ENCODE data around the gene FAM161B. TPM values are rescaled to one million over a fixed set of nuclear protein-coding genes. Genes with fewer than 3 reads are reported as not detected.

Gene FAM161B
- total RNA-seq, 1 experiment from 2014 or later = 4.1 TPM

- Histone ChIP-seq H3K4me3 (ENCODE audit: low read length) (no peak overlapping the region), H3K9me3 (ENCODE audit: low read length) (no peaks in the 10 kb centered on the region), H3K27ac (ENCODE audit: low read length) (no peak overlapping the region), H4K20me1 (ENCODE audit: insufficient read depth, low read depth, low read length) (no peaks in the 10 kb centered on the region), H3K4me2 (ENCODE audit: low read depth, low read length, poor library complexity, severe bottlenecking) (no peak overlapping the region), H3K9ac (ENCODE audit: low read length) (no peak overlapping the region), H3K4me1 (ENCODE audit: low read length) (no peaks in the 10 kb centered on the region), H3K27me3 (ENCODE audit: low read length) (no peaks in the 10 kb centered on the region), H3K36me3 (ENCODE audit: insufficient read depth, low read length) (peaks cover 43% of the 10 kb centered on the region; the same call in 1 of the 2 replicates), H3K79me2 (ENCODE audit: low read length) (peaks cover 5% of the 10 kb centered on the region; the same call in 1 of the 2 replicates), H2AFZ (ENCODE audit: low read length) (no peak overlapping the region), H3K9me2 (replicated peaks; ENCODE audit: insufficient read depth, low read length) (no peaks in the 10 kb centered on the region)
- DNase-seq = no peak
Observed at GRCh38 chr14:73958591-73958990, 8.7 kb upstream of the FAM161B start.

DNA sequence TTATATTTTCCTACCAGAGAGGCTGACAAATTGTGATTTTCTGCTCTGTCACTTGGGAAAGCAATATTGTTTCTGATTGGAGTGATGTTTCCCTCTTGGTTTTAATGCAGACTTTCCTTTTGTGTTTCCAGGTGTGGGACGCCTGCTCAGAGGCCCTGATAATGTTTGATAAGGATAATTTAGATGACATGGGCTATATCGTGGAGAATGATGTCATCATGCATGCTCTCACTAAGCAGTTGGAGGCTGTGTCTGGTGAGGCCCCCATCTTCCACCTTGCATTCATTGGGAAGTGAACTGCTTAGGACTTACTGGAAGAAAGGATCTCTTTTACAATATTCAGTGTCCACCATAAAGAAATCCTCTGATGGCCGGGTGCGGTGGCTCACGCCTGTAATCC is 5.8 kb upstream of the FAM161B start:
- Histone ChIP-seq H3K36me3 (ENCODE audit: insufficient read depth, low read length) (peaks cover 38% of the 10 kb centered on the region; the same call in 1 of the 2 replicates), H3K4me3 (ENCODE audit: low read length) (no peak overlapping the region), H3K4me2 (ENCODE audit: low read depth, low read length, poor library complexity, severe bottlenecking) (no peak overlapping the region), H2AFZ (ENCODE audit: low read length) (no peak overlapping the region), H3K79me2 (ENCODE audit: low read length) (peaks cover 31% of the 10 kb centered on the region), H3K27ac (ENCODE audit: low read length) (no peak overlapping the region), H3K27me3 (ENCODE audit: low read length) (no peaks in the 10 kb centered on the region), H4K20me1 (ENCODE audit: insufficient read depth, low read depth, low read length) (no peaks in the 10 kb centered on the region), H3K9me3 (ENCODE audit: low read length) (no peaks in the 10 kb centered on the region), H3K9ac (ENCODE audit: low read length) (no peak overlapping the region), H3K9me2 (replicated peaks; ENCODE audit: insufficient read depth, low read length) (no peaks in the 10 kb centered on the region), H3K4me1 (ENCODE audit: low read length) (peaks cover 16% of the 10 kb centered on the region)
- no peak for DNase-seq

GRCh38 chr14:73953731-73954130 is 3.8 kb upstream of the FAM161B start:
- Histone ChIP-seq H3K4me2 (ENCODE audit: low read depth, low read length, poor library complexity, severe bottlenecking) (no peak overlapping the region), H3K36me3 (ENCODE audit: insufficient read depth, low read length) (peaks cover 23% of the 10 kb centered on the region; the same call in 1 of the 2 replicates), H3K9me3 (ENCODE audit: low read length) (no peaks in the 10 kb centered on the region), H4K20me1 (ENCODE audit: insufficient read depth, low read depth, low read length) (no peaks in the 10 kb centered on the region), H3K9me2 (replicated peaks; ENCODE audit: insufficient read depth, low read length) (no peaks in the 10 kb centered on the region), H2AFZ (ENCODE audit: low read length) (no peak overlapping the region), H3K9ac (ENCODE audit: low read length) (no peak overlapping the region), H3K4me3 (ENCODE audit: low read length) (no peak overlapping the region), H3K27ac (ENCODE audit: low read length) (no peak overlapping the region), H3K79me2 (ENCODE audit: low read length) (peaks cover 34% of the 10 kb centered on the region), H3K4me1 (ENCODE audit: low read length) (peaks cover 21% of the 10 kb centered on the region), H3K27me3 (ENCODE audit: low read length) (no peaks in the 10 kb centered on the region)
- no peak for DNase-seq

GRCh38 chr14:73945159-73945670 is 4.7 kb downstream of the FAM161B start:
- no peak for DNase-seq
- Histone ChIP-seq H3K27me3 (ENCODE audit: low read length) (no peaks in the 10 kb centered on the region), H3K9me3 (ENCODE audit: low read length) (no peaks in the 10 kb centered on the region), H3K4me3 (ENCODE audit: low read length) (no peak overlapping the region), H3K36me3 (ENCODE audit: insufficient read depth, low read length) (no peaks in the 10 kb centered on the region), H3K4me1 (ENCODE audit: low read length) (peaks cover 5% of the 10 kb centered on the region; the same call in 1 of the 2 replicates), H3K27ac (ENCODE audit: low read length) (no peak overlapping the region), H4K20me1 (ENCODE audit: insufficient read depth, low read depth, low read length) (no peaks in the 10 kb centered on the region), H3K9ac (ENCODE audit: low read length) (no peak overlapping the region), H3K4me2 (ENCODE audit: low read depth, low read length, poor library complexity, severe bottlenecking) (no peak overlapping the region), H3K79me2 (ENCODE audit: low read length) (no peaks in the 10 kb centered on the region; the same call in 1 of the 2 replicates), H2AFZ (ENCODE audit: low read length) (no peak overlapping the region), H3K9me2 (replicated peaks; ENCODE audit: insufficient read depth, low read length) (no peaks in the 10 kb centered on the region)

DNA sequence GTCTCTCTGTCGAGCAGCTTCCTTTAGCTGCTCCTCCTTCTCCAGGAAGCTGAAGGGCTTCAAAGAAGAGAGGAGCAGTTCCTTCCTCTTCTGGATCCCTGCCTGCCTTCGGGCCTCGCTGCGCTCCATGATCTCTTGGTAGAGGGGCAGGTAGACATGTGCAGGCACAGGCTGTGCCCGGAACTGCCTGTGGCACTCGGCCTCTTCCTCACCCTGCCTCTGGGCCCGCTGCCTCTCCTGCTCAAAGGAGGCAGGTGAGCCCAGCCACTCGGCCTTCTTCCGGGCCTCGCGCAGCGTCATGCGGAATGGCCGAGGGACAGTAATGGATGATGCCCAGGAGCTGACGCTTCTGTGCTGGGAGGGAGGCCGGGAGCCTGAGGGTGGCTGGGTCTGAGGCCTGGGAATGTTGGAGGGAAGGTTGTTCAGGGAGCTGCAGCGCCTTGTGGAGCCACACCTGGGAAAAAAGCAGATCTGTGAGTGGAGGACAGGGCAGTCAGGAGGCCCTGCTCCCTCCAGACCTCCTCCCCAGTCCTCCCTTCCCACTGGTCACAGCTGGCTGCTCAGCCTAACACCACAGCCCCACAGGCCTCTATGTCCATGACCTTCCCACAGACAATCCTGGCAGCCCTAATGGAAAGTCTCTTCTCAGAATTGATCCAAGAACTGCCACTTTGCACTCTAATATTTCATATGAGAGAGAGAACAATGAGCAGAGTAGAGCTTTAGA is 5.3 kb downstream of the FAM161B start:
- H4K20me1 ChIP-seq (ENCODE audit: insufficient read depth, low read depth, low read length) = no peaks in the 10 kb centered on the region
- no peak for DNase-seq
- H2AFZ ChIP-seq (ENCODE audit: low read length) = no peak overlapping the region
- H3K9me2 ChIP-seq (replicated peaks; ENCODE audit: insufficient read depth, low read length) = no peaks in the 10 kb centered on the region
- no peak overlapping the region for H3K4me2 ChIP-seq (ENCODE audit: low read depth, low read length, poor library complexity, severe bottlenecking)
- H3K4me1 ChIP-seq (ENCODE audit: low read length) = peaks cover 5% of the 10 kb centered on the region; the same call in 1 of the 2 replicates
- H3K9ac ChIP-seq (ENCODE audit: low read length) = no peak overlapping the region
- H3K36me3 ChIP-seq (ENCODE audit: insufficient read depth, low read length) = no peaks in the 10 kb centered on the region
- H3K27me3 ChIP-seq (ENCODE audit: low read length) = no peaks in the 10 kb centered on the region
- H3K27ac ChIP-seq (ENCODE audit: low read length) = no peak overlapping the region
- H3K79me2 ChIP-seq (ENCODE audit: low read length) = no peaks in the 10 kb centered on the region; the same call in 1 of the 2 replicates
- no peak overlapping the region for H3K4me3 ChIP-seq (ENCODE audit: low read length)
- H3K9me3 ChIP-seq (ENCODE audit: low read length) = no peaks in the 10 kb centered on the region

- H3K4me3 ChIP-seq (ENCODE audit: low read length) = no peak overlapping the region
- DNase-seq = no peak
- no peak overlapping the region for H2AFZ ChIP-seq (ENCODE audit: low read length)
- no peak overlapping the region for H3K27ac ChIP-seq (ENCODE audit: low read length)
- H4K20me1 ChIP-seq (ENCODE audit: insufficient read depth, low read depth, low read length) = no peaks in the 10 kb centered on the region
- no peaks in the 10 kb centered on the region for H3K36me3 ChIP-seq (ENCODE audit: insufficient read depth, low read length)
- H3K9ac ChIP-seq (ENCODE audit: low read length) = no peak overlapping the region
- no peaks in the 10 kb centered on the region for H3K4me1 ChIP-seq (ENCODE audit: low read length)
- no peaks in the 10 kb centered on the region for H3K9me2 ChIP-seq (replicated peaks; ENCODE audit: insufficient read depth, low read length)
- H3K79me2 ChIP-seq (ENCODE audit: low read length) = no peaks in the 10 kb centered on the region
- H3K27me3 ChIP-seq (ENCODE audit: low read length) = no peaks in the 10 kb centered on the region
- H3K9me3 ChIP-seq (ENCODE audit: low read length) = no peaks in the 10 kb centered on the region
- no peak overlapping the region for H3K4me2 ChIP-seq (ENCODE audit: low read depth, low read length, poor library complexity, severe bottlenecking)
Observed at GRCh38 chr14:73943083-73943482, 6.8 kb downstream of the FAM161B start.

DNA sequence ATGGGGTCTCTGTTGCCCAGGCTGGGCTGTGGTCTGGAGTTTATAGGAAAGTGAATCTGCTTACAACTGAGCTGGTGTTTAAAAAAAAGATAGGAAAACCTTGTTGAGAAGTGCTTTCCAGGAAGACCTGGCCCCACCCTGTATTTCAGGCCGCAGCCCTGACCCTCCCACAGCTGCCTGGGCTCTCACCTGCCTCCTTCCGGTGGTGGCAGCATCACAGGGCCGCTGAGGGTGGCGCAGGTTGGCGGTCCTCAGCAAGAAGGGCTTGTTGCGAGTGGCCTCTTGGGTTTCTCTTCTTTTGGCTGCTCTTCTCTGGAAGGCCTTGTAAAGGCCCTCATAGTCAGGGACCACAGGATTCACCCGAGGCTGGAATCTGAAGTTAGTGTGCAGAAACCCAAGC is 7.7 kb downstream of the FAM161B start:
- no peaks in the 10 kb centered on the region for H4K20me1 ChIP-seq (ENCODE audit: insufficient read depth, low read depth, low read length)
- H2AFZ ChIP-seq (ENCODE audit: low read length) = no peak overlapping the region
- H3K4me1 ChIP-seq (ENCODE audit: low read length) = no peaks in the 10 kb centered on the region
- no peak overlapping the region for H3K4me3 ChIP-seq (ENCODE audit: low read length)
- no peaks in the 10 kb centered on the region for H3K27me3 ChIP-seq (ENCODE audit: low read length)
- H3K9me3 ChIP-seq (ENCODE audit: low read length) = no peaks in the 10 kb centered on the region
- H3K9me2 ChIP-seq (replicated peaks; ENCODE audit: insufficient read depth, low read length) = no peaks in the 10 kb centered on the region
- no peak overlapping the region for H3K4me2 ChIP-seq (ENCODE audit: low read depth, low read length, poor library complexity, severe bottlenecking)
- no peaks in the 10 kb centered on the region for H3K36me3 ChIP-seq (ENCODE audit: insufficient read depth, low read length)
- H3K27ac ChIP-seq (ENCODE audit: low read length) = no peak overlapping the region
- no peak overlapping the region for H3K9ac ChIP-seq (ENCODE audit: low read length)
- H3K79me2 ChIP-seq (ENCODE audit: low read length) = no peaks in the 10 kb centered on the region
- DNase-seq = no peak

DNA sequence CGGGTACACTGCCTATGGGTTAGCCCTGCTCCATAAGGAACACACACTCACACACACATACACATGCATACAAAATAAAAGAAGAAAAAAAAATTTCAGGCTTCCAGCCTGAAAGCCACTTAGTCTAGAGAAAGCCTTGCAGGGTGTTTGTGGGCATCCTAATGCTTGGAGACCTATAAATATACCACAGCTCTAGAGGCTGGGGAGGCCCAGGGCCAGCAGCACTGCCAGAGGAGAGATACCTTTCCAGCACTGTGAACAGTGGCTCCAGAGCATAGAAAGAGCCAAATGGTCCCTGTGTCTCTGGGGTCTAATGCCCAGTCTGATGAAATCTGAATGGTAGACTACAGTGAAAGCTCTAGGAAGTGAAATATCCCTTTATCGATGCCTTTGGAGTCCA is 12.9 kb downstream of the FAM161B start:
- H3K27me3 ChIP-seq (ENCODE audit: low read length) = no peaks in the 10 kb centered on the region
- no peak overlapping the region for H3K27ac ChIP-seq (ENCODE audit: low read length)
- peaks cover 2% of the 10 kb centered on the region; the same call in 1 of the 2 replicates for H3K4me1 ChIP-seq (ENCODE audit: low read length)
- H3K9ac ChIP-seq (ENCODE audit: low read length) = no peak overlapping the region
- no peak overlapping the region for H3K4me2 ChIP-seq (ENCODE audit: low read depth, low read length, poor library complexity, severe bottlenecking)
- no peak for DNase-seq
- no peak overlapping the region for H3K4me3 ChIP-seq (ENCODE audit: low read length)
- 0 out of 2 replicates have a peak, but pooled peaks cover 6% of the 10 kb centered on the region for H3K79me2 ChIP-seq (ENCODE audit: low read length)
- H4K20me1 ChIP-seq (ENCODE audit: insufficient read depth, low read depth, low read length) = no peaks in the 10 kb centered on the region
- H3K9me2 ChIP-seq (replicated peaks; ENCODE audit: insufficient read depth, low read length) = no peaks in the 10 kb centered on the region
- H3K36me3 ChIP-seq (ENCODE audit: insufficient read depth, low read length) = peaks cover 17% of the 10 kb centered on the region; the same call in 1 of the 2 replicates
- no peaks in the 10 kb centered on the region for H3K9me3 ChIP-seq (ENCODE audit: low read length)
- no peak overlapping the region for H2AFZ ChIP-seq (ENCODE audit: low read length)
